Mucosa of descending colon (tissue), 3 donors: ENCODE data around the gene YPEL2. TPM values are rescaled to one million over a fixed set of nuclear protein-coding genes. Genes with fewer than 3 reads are reported as not detected.

Experiments
- ATAC-seq: fragments of 200-7000 bp; cut with Tn5 transposase; one replicate; pipeline ENCODE4 v1.9.1; 2020; ENCODE audit warnings: mild to moderate bottlenecking, moderate library complexity
- DNase-seq, 3 donors: peaks; one replicate each; pipeline ENCODE4 v3.0.0-alpha.2; 2020
- H3K36me3 ChIP-seq: fragments of 200-600 bp; one replicate; pipeline ENCODE4 v1.8.0; 2021; ENCODE audit warnings: low read depth, mild to moderate bottlenecking
- H3K4me1 ChIP-seq: fragments of 200-600 bp; one replicate; pipeline ENCODE4 v1.8.0; 2021; ENCODE audit warnings: low read depth, mild to moderate bottlenecking
- H3K4me3 ChIP-seq: fragments of 200-600 bp; one replicate; pipeline ENCODE4 v1.8.0; 2021; ENCODE audit warnings: mild to moderate bottlenecking
- H3K9me3 ChIP-seq: fragments of 200-600 bp; one replicate; pipeline ENCODE4 v1.8.0; 2021; ENCODE audit warnings: mild to moderate bottlenecking
- CTCF ChIP-seq: fragments of 200-600 bp; IDR thresholded peaks from one replicate; pipeline ENCODE4 v1.8.0; 2022; ENCODE audit warnings: antibody characterized with exemption, mild to moderate bottlenecking
- intact Hi-C, 2 donors: fragments of 100-400 bp; cut with DNase I in 1 of 2; cut with micrococcal nuclease in 1 of 2; formaldehyde crosslinking; loops; one replicate each; pipeline versions ENCODE4 v1.11.0 to v1.11.1; 2022; cut with DNase I, micrococcal nuclease
- total RNA-seq, 3 donors: library from RNA; stranded (reverse); fragmentation: NEBNext Ultra II Directional in 2 of 3; extraction: Animal tissue kit (Norgen Biotek cat#: 25700) in 2 of 3; gene quantifications; one replicate each; pipeline versions ENCODE4 v1.2.1 to v1.2.4, GENCODE V29; 2021 to 2023
- donor health status: DM: no; HTN: no; CAD: no; lungs with moderate emphysema.
- donor health status: DM: no; HTN: no; CAD: no.
- donor health status: DM: no; HTN: yes; CAD: no.

Gene YPEL2
- total RNA-seq, 3 donors from 2014 or later: 29.6 to 33.8 (median 32.8) TPM

GRCh38 chr17:59366773-59367656, 35.6 kb downstream of the YPEL2 start:
- DNase-seq (peak; percentile 74 to 81 (median 80)), ATAC-seq (peak; percentile 87)
- no peaks in the 10 kb centered on the region for H3K36me3 ChIP-seq
- H3K4me1 ChIP-seq: peaks cover 68% of the 10 kb centered on the region
- H3K9me3 ChIP-seq: no peaks in the 10 kb centered on the region
- H3K4me3 ChIP-seq: no peak overlapping the region
- no peak for TF ChIP-seq CTCF
- intact Hi-C loops: no loop called here

- ATAC-seq: no peak
- H3K4me3 ChIP-seq: no peak overlapping the region
- intact Hi-C loops: no loop called here
- no peaks in the 10 kb centered on the region for H3K36me3 ChIP-seq
- H3K4me1 ChIP-seq: peaks cover 72% of the 10 kb centered on the region
- no peaks in the 10 kb centered on the region for H3K9me3 ChIP-seq
- no peak for DNase-seq
- TF ChIP-seq CTCF: no peak
These were observed 36.2 kb downstream of the YPEL2 start for GRCh38 chr17:59367657-59368045.

DNA sequence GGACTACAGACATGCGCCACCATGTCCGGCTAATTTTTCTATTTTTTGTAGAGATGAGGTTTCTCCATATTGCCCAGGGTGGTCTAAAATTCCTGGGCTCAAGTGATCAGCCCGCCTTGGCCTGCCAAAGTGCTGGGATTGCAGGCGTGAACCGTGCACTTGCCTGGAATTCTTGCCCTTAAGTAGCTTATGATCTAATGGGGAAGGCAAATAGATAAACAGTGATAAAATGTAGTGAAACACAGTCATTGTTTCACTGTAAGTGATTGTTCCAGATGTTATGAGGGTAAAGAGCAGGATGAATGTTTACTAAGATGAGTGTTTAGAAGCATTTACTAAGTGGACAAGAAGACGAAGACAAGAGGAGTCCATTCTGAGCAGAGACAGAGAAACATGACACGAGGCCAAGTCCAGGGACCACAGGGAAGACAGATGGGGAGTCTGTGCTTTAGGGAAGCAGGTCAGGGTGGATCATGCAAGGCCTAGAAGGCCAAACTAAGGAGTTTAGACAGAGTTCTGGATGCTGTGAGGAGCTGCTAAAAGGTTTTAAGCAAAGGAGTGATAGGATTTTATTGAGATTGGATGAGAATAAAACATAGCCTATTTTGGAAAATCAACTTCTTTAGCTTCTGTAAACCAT, 36.9 kb downstream of the YPEL2 start:
- DNase-seq (no peak), ATAC-seq (no peak)
- Histone ChIP-seq H3K9me3 (no peaks in the 10 kb centered on the region), H3K4me3 (no peak overlapping the region), H3K36me3 (no peaks in the 10 kb centered on the region), H3K4me1 (peaks cover 79% of the 10 kb centered on the region)
- TF ChIP-seq CTCF: no peak
- intact Hi-C loops: no loop called here

DNA sequence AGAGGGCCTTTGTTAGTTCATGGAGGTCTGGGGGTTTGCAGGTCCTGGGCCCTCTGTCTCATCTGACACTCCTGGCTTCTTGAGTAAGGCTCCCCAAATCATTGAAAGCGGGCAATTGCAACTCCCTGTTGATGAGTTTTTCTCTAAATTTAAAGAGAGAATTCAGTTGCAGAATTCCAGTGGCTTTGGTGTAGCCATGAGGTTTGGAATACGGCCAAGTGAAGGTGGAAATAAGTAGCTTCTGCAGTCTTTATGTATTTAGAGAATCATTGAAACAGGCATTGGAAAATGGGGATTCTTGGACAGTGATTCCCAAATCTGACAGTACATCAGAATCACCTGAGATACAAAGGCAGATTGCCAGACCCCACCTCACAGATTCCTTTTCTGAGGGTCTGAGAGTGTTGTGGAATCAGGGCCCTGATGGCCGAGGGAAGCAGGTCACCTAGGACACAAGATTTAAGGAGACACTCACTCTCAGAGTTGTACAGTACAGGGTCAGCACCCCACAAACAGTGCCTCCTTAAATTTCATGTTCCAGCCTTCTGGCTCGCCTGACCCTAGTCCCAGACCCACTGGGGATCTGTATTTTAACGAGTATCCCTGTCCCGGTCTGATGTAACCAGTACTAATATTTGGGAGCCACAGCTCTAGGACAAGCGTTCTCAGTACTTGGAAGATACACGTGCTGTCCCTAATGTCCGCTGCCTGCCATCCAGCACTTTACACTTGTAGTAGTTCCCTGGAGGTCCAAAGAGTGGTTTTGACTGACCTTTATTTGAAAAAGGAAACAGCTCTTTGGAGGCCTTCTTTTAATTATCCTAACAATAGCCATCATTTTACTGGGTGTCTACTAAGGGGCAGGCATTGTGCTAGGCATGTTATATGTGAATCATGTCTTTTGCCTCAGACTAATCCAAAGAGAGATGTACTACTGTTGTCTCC, 37.8 kb downstream of the YPEL2 start:
- intact Hi-C loops: no loop called here
- no peak overlapping the region for H3K4me3 ChIP-seq
- DNase-seq (no peak), ATAC-seq (no peak)
- no peaks in the 10 kb centered on the region for H3K9me3 ChIP-seq
- H3K4me1 ChIP-seq: peaks cover 85% of the 10 kb centered on the region
- no peaks in the 10 kb centered on the region for H3K36me3 ChIP-seq
- TF ChIP-seq CTCF: no peak

GRCh38 chr17:59370593-59371299, 39.3 kb downstream of the YPEL2 start:
- TF ChIP-seq CTCF: no peak
- Histone ChIP-seq H3K4me3 (no peak overlapping the region), H3K36me3 (no peaks in the 10 kb centered on the region), H3K9me3 (no peaks in the 10 kb centered on the region), H3K4me1 (peaks cover 84% of the 10 kb centered on the region)
- DNase-seq (peak in 1 of 3 donors; percentile 45), ATAC-seq (no peak)
- intact Hi-C loops: no loop called here
